K562 (cell line): ENCODE results near the gene MINDY4B.

Source experiments
- EP300 ChIP-seq: IDR thresholded peaks from 2 replicates; pipeline ENCODE4 v1.6.1; 2012; ENCODE audit warnings: low read length, improper control_type of control experiment
- FOXM1 ChIP-seq, 2 experiments: fragments of 450-650 bp in 1 of 2; sonication (generic) in 1 of 2; formaldehyde crosslinking in 1 of 2; IDR thresholded peaks; 2 replicates each; pipeline versions ENCODE4 v1.6.1 to v1.9.0; 2017 to 2022; ENCODE audit warnings: low read depth in 2 of 2, mild to moderate bottlenecking in 2 of 2, missing genetic modification reagents in 1 of 2, moderate library complexity in 1 of 2
- GABPB1 ChIP-seq: sonication (generic); formaldehyde crosslinking; IDR thresholded peaks from 2 replicates; pipeline ENCODE4 v1.8.0; 2022; ENCODE audit warnings: mild to moderate bottlenecking, missing genetic modification reagents
- NFYB ChIP-seq: IDR thresholded peaks from 2 replicates; pipeline ENCODE4 v1.6.1; 2011; ENCODE audit warnings: mild to moderate bottlenecking, moderate library complexity; ENCODE audit not compliant: insufficient read length; ENCODE audit errors: extremely low read depth
- ZBTB8A ChIP-seq: fragments of 450-650 bp; IDR thresholded peaks from 2 replicates; pipeline ENCODE4 v1.6.1; 2018; ENCODE audit warnings: mild to moderate bottlenecking, moderate library complexity; ENCODE audit not compliant: partially characterized antibody
- ZNF23 ChIP-seq: fragments of 250-450 bp; sonication (Bioruptor Pico); IDR thresholded peaks from 2 replicates; pipeline ENCODE4 v1.4.0; 2020; ENCODE audit warnings: mild to moderate bottlenecking
- ZNF431 ChIP-seq: sonication (generic); formaldehyde crosslinking; IDR thresholded peaks from 2 replicates; pipeline ENCODE4 v1.8.0; 2022; ENCODE audit warnings: mild to moderate bottlenecking, missing genetic modification reagents
- TF ChIP-seq, protein P1 (sequence below): sonication (generic); formaldehyde crosslinking; IDR thresholded peaks from 2 replicates; pipeline ENCODE4 v1.9.0; 2022; ENCODE audit warnings: mild to moderate bottlenecking, missing genetic modification reagents

DNA sequence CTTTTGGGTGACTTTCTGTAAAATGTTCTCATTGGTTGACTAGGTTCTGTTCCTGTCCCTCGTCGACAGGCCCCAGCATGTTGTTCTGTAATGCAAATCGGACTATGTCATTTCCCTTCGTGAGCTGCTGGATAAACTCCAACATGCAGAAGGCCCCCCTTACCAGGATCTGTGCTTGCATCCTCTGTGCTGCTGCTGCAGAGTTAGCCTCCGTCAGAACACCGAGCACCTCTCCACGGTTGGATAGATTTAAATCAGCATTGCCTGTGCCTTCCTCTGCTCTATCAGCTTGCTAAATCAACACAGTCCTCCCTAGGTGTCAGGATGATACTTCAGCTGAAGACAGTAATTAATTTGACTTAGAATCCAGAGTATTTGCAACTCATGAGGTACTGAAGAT is 12.7 kb upstream of the MINDY4B start:
- TF ChIP-seq EP300 (no peak), ZNF23 (no peak), GABPB1 (CRISPR knock-in tag) (no peak), ZNF431 (no peak), FOXM1 (IDR thresholded peaks at IDR 0.05; ENCODE audit: low read depth) (no peak), FOXM1 (CRISPR knock-in tag; IDR thresholded peaks at IDR 0.05; ENCODE audit: low read depth) (no peak), ZBTB8A (no peak), NFYB (no peak)
- TF ChIP-seq, protein P1, sequence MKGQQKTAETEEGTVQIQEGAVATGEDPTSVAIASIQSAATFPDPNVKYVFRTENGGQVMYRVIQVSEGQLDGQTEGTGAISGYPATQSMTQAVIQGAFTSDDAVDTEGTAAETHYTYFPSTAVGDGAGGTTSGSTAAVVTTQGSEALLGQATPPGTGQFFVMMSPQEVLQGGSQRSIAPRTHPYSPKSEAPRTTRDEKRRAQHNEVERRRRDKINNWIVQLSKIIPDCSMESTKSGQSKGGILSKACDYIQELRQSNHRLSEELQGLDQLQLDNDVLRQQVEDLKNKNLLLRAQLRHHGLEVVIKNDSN (CRISPR knock-in tag) = no peak
